Measurements from ENCODE around the gene CHI3L2.

GRCh38 chr1:111204983-111205713, 22.4 kb upstream of the CHI3L2 start:
- TF ChIP-seq RBBP5 (IDR thresholded peaks at IDR 0.05; ENCODE audit: borderline replicate concordance, insufficient read depth, low read length, poor library complexity, severe bottlenecking): no peak
- no peak for TF ChIP-seq ZBTB9 (CRISPR knock-in tag; IDR thresholded peaks at IDR 0.05)
- TF ChIP-seq, protein P1, sequence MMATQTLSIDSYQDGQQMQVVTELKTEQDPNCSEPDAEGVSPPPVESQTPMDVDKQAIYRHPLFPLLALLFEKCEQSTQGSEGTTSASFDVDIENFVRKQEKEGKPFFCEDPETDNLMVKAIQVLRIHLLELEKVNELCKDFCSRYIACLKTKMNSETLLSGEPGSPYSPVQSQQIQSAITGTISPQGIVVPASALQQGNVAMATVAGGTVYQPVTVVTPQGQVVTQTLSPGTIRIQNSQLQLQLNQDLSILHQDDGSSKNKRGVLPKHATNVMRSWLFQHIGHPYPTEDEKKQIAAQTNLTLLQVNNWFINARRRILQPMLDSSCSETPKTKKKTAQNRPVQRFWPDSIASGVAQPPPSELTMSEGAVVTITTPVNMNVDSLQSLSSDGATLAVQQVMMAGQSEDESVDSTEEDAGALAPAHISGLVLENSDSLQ (IDR thresholded peaks at IDR 0.05): no peak
- no peak for TF ChIP-seq POLR2AphosphoS2 (IDR thresholded peaks at IDR 0.05; ENCODE audit: low read length)
- TF ChIP-seq SUPT5H (IDR thresholded peaks at IDR 0.05): no peak
- no peak for TF ChIP-seq MED1 (CRISPR knock-in tag; IDR thresholded peaks at IDR 0.05; ENCODE audit: borderline replicate concordance)
- TF ChIP-seq EHMT2 (IDR thresholded peaks at IDR 0.05): no peak
- TF ChIP-seq, protein P2, sequence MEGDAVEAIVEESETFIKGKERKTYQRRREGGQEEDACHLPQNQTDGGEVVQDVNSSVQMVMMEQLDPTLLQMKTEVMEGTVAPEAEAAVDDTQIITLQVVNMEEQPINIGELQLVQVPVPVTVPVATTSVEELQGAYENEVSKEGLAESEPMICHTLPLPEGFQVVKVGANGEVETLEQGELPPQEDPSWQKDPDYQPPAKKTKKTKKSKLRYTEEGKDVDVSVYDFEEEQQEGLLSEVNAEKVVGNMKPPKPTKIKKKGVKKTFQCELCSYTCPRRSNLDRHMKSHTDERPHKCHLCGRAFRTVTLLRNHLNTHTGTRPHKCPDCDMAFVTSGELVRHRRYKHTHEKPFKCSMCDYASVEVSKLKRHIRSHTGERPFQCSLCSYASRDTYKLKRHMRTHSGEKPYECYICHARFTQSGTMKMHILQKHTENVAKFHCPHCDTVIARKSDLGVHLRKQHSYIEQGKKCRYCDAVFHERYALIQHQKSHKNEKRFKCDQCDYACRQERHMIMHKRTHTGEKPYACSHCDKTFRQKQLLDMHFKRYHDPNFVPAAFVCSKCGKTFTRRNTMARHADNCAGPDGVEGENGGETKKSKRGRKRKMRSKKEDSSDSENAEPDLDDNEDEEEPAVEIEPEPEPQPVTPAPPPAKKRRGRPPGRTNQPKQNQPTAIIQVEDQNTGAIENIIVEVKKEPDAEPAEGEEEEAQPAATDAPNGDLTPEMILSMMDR (IDR thresholded peaks at IDR 0.05 in 2 of 3, conservative IDR thresholded peaks at IDR 0.05 in 1 of 3; ENCODE audit: insufficient read depth in 2 of 3, low read depth in 1 of 3, low read length in 3 of 3): no peak
- TF ChIP-seq, protein P3, sequence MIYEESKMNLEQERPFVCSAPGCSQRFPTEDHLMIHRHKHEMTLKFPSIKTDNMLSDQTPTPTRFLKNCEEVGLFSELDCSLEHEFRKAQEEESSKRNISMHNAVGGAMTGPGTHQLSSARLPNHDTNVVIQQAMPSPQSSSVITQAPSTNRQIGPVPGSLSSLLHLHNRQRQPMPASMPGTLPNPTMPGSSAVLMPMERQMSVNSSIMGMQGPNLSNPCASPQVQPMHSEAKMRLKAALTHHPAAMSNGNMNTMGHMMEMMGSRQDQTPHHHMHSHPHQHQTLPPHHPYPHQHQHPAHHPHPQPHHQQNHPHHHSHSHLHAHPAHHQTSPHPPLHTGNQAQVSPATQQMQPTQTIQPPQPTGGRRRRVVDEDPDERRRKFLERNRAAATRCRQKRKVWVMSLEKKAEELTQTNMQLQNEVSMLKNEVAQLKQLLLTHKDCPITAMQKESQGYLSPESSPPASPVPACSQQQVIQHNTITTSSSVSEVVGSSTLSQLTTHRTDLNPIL (CRISPR knock-in tag; IDR thresholded peaks at IDR 0.05): no peak
- TF ChIP-seq POLR2A (conservative IDR thresholded peaks at IDR 0.05): no peak
- no peak for TF ChIP-seq SMARCB1 (IDR thresholded peaks at IDR 0.05; ENCODE audit: insufficient read length, low read depth)
- no peak for TF ChIP-seq FOXP4 (CRISPR knock-in tag; IDR thresholded peaks at IDR 0.05; ENCODE audit: borderline replicate concordance)
- no peak for TF ChIP-seq HMG20B (CRISPR knock-in tag; IDR thresholded peaks at IDR 0.05)
